HCT116 (cell line): ENCODE results near the gene SLC43A3.

Experiments used
- CTCF ChIP-seq, 3 experiments: fragments of 200-600 bp in 1 of 3; sonication (generic) in 1 of 3; IDR thresholded peaks in 2 of 3; conservative IDR thresholded peaks in 1 of 3; 2 replicates each; pipeline ENCODE4 v1.5.1; 2012 to 2017; ENCODE audit warnings: low read depth in 2 of 3, low read length in 2 of 3, antibody characterized with exemption in 1 of 3, borderline replicate concordance in 1 of 3, control low read depth in 1 of 3, mild to moderate bottlenecking in 1 of 3, mixed read lengths in 1 of 3, mixed run types in 1 of 3, moderate library complexity in 1 of 3; ENCODE audit not compliant: insufficient read depth in 1 of 3
- EGR1 ChIP-seq: IDR thresholded peaks from 2 replicates; pipeline ENCODE4 v1.6.1; 2012; ENCODE audit warnings: low read depth
- EZH2 ChIP-seq: fragments of 200-600 bp; sonication (generic); IDR thresholded peaks from 2 replicates; pipeline ENCODE4 v1.6.1; 2017; ENCODE audit warnings: antibody characterized with exemption, mixed run types
- POLR2A ChIP-seq: IDR thresholded peaks from 2 replicates; pipeline ENCODE4 v1.7.0; 2011; ENCODE audit warnings: borderline replicate concordance; ENCODE audit not compliant: insufficient read depth, insufficient read length; ENCODE audit errors: extremely low read depth
- POLR2AphosphoS5 ChIP-seq: IDR thresholded peaks from 2 replicates; pipeline ENCODE4 v1.6.1; 2011; ENCODE audit warnings: mild to moderate bottlenecking, low read depth, low read length, moderate library complexity
- TCF7L2 ChIP-seq: IDR thresholded peaks from 2 replicates; pipeline ENCODE4 v1.7.0; 2011; ENCODE audit warnings: borderline replicate concordance, inconsistent platforms; ENCODE audit not compliant: insufficient read depth, insufficient read length; ENCODE audit errors: extremely low read depth
- YY1 ChIP-seq: IDR thresholded peaks from 2 replicates; pipeline ENCODE4 v1.6.1; 2011; ENCODE audit warnings: low read length, low read depth, moderate library complexity, mild to moderate bottlenecking; ENCODE audit not compliant: insufficient replicate concordance; ENCODE audit errors: extremely low read depth
- ZNF274 ChIP-seq: fragments of 200-500 bp; sonication (Bioruptor generic); IDR thresholded peaks from 2 replicates; pipeline ENCODE4 v1.6.1; 2014; ENCODE audit warnings: mild to moderate bottlenecking, low read depth, low read length, inconsistent platforms
- TF ChIP-seq, protein P1 (sequence below): IDR thresholded peaks from 2 replicates; pipeline ENCODE4 v1.6.1; 2012; ENCODE audit warnings: low read depth

DNA sequence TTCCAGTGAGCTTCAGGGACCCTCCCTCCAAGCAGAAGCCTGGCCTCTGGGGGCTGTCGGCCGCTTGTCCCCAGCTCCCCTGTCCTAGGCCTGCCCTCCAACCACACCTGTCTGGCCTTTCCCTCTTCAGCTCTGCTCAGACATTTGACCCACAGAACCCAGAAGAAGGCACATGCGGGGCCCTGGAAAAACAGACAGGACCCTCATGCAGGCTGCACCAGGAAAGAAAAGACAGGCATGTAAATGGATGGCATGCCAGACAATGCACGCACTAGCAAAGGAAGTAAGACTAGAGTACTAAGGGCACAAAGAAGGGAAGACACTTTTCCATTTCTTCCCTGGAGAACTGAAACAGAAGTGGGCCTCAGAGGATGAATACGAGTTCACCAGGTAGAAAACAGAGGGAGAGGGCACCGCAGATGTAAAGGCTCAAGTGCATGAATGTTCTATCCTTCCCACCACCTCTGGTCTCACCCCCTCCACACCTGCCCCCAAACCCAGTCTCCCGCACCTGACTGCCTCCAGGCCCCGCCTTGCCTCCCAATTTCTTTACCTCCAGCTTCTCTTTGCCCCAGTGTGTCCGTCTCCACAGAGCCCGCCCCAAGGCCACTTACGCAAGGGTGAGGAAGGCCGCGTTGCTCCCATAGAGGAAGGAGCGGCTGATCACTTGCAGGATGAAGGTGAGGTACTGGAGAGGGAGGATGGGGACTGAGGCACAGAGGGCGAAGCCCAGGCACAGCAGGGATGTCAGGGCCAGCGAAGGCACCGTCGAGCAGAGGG, 17.4 kb downstream of the SLC43A3 start:
- TF ChIP-seq CTCF (IDR thresholded peaks at IDR 0.05 in 2 of 3, conservative IDR thresholded peaks at IDR 0.05 in 1 of 3; ENCODE audit: borderline replicate concordance in 1 of 3, insufficient read depth in 1 of 3, low read depth in 2 of 3, low read length in 2 of 3): no peak
- no peak for TF ChIP-seq ZNF274
- TF ChIP-seq, protein P1, sequence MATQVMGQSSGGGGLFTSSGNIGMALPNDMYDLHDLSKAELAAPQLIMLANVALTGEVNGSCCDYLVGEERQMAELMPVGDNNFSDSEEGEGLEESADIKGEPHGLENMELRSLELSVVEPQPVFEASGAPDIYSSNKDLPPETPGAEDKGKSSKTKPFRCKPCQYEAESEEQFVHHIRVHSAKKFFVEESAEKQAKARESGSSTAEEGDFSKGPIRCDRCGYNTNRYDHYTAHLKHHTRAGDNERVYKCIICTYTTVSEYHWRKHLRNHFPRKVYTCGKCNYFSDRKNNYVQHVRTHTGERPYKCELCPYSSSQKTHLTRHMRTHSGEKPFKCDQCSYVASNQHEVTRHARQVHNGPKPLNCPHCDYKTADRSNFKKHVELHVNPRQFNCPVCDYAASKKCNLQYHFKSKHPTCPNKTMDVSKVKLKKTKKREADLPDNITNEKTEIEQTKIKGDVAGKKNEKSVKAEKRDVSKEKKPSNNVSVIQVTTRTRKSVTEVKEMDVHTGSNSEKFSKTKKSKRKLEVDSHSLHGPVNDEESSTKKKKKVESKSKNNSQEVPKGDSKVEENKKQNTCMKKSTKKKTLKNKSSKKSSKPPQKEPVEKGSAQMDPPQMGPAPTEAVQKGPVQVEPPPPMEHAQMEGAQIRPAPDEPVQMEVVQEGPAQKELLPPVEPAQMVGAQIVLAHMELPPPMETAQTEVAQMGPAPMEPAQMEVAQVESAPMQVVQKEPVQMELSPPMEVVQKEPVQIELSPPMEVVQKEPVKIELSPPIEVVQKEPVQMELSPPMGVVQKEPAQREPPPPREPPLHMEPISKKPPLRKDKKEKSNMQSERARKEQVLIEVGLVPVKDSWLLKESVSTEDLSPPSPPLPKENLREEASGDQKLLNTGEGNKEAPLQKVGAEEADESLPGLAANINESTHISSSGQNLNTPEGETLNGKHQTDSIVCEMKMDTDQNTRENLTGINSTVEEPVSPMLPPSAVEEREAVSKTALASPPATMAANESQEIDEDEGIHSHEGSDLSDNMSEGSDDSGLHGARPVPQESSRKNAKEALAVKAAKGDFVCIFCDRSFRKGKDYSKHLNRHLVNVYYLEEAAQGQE: no peak
- TF ChIP-seq POLR2A: no peak
- no peak for TF ChIP-seq EGR1
- no peak for TF ChIP-seq POLR2AphosphoS5
- TF ChIP-seq EZH2: no peak
- TF ChIP-seq TCF7L2: no peak
- no peak for TF ChIP-seq YY1
